ENCODE data around the gene PKNOX2.

The PKNOX2 gene

GRCh38 chr11:125446279-125446678 is 281.7 kb downstream of the PKNOX2 start:
- no peak for TF ChIP-seq CTCF (IDR thresholded peaks at IDR 0.05; ENCODE audit: borderline replicate concordance, insufficient read depth, low read depth, low read length)
- H3K4me3 ChIP-seq (ENCODE audit: low read depth, low read length) = no peak overlapping the region

- TF ChIP-seq CTCF (IDR thresholded peaks at IDR 0.05; ENCODE audit: borderline replicate concordance, insufficient read depth, low read depth, low read length) = no peak
- no peak overlapping the region for H3K4me3 ChIP-seq (ENCODE audit: low read depth, low read length)
Measured at GRCh38 chr11:125447721-125448120, 283.2 kb downstream of the PKNOX2 start.

- TF ChIP-seq CTCF (IDR thresholded peaks at IDR 0.05; ENCODE audit: borderline replicate concordance, insufficient read depth, low read depth, low read length) = no peak
- H3K4me3 ChIP-seq (ENCODE audit: low read depth, low read length) = no peak overlapping the region
Measured at GRCh38 chr11:125448136-125448535, 283.6 kb downstream of the PKNOX2 start.

- TF ChIP-seq CTCF (IDR thresholded peaks at IDR 0.05; ENCODE audit: borderline replicate concordance, insufficient read depth, low read depth, low read length) = no peak
- no peak overlapping the region for H3K4me3 ChIP-seq (ENCODE audit: low read depth, low read length)
Measured at GRCh38 chr11:125449565-125449964, 285.0 kb downstream of the PKNOX2 start.

DNA sequence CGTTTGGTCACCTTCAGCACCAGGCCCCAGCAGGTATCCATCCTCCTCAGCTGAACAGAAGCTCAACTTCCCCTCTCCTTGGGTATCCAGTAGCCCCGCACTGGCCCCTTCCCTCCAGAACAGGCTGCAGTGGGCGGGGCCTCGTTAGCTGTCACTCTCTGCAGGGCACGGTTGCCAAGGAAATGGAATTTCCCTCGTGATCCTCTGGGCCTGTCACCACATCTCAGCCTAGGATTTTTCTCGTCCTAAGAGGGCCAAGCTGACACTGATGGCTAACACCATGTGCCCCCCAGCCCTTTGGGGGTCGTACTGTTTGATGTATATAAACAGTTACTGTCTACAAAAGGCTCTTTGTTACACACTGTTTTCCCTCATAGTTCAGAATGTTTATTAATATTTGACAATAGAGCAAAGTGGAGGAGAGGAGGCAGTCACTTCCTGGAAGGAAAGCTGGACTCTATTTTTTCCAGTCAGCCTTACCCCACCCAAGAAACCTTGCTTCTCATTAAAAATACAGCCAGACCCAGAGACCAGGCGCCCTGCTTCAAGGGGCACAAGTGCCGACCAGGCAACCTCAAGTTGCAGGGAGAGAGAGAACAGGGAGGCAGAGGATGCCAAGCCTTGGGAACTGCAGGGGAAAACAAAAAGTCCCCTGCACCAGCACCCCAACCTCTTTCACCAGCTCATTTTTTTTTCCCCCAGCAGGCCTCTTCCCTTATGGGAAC is 287.0 kb downstream of the PKNOX2 start:
- H3K4me3 ChIP-seq (ENCODE audit: low read depth, low read length) = no peak overlapping the region
- TF ChIP-seq CTCF (IDR thresholded peaks at IDR 0.05; ENCODE audit: borderline replicate concordance, insufficient read depth, low read depth, low read length) = no peak

DNA sequence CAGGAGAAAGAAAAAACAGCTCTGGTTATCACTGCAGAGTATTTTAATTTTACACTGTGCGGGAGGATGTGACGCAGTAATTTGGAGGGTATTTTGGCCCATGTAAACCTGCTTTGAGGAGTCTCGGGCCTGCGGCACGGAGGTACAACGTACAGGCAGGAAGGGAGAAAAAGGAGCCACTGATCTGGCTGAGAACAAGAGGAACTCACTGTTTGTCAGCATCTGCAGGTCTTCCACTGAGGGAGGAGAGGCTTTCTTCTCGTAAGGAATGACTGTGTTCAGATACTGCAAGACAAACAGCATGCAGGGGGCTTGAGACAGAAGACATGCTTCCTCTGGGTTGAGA is 287.5 kb downstream of the PKNOX2 start:
- no peak for TF ChIP-seq CTCF (IDR thresholded peaks at IDR 0.05; ENCODE audit: borderline replicate concordance, insufficient read depth, low read depth, low read length)
- H3K4me3 ChIP-seq (ENCODE audit: low read depth, low read length) = no peak overlapping the region

DNA sequence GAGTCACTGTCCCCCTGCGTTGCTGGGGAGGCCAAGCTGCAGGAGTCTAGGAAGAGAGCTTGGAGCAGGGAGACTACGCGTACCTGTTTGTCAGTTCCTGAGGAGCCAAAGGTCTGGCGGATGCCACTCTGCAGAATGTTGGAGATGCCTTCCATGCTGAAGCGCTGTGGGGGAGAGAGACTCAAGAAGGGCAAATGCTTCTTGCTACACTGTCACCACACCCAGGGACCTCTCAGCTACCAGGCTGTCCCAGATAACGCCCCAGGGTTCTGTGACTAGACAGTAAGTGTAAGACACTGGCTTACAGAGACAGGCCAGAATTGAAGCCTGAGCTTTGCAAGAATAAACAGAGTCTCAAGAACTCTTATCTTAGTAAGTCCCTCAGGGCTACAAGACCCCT is 289.5 kb downstream of the PKNOX2 start:
- no peak for TF ChIP-seq CTCF (IDR thresholded peaks at IDR 0.05; ENCODE audit: borderline replicate concordance, insufficient read depth, low read depth, low read length)
- H3K4me3 ChIP-seq (ENCODE audit: low read depth, low read length) = no peak overlapping the region

All from GM12875 (cell line).